ENCODE results near the gene PDAP1. TPM values are rescaled to one million over a fixed set of nuclear protein-coding genes. Genes with fewer than 3 reads are reported as not detected.

PDAP1 gene
- total RNA-seq, 2 donors from 2014 or later, result 147 to 165 TPM

DNA sequence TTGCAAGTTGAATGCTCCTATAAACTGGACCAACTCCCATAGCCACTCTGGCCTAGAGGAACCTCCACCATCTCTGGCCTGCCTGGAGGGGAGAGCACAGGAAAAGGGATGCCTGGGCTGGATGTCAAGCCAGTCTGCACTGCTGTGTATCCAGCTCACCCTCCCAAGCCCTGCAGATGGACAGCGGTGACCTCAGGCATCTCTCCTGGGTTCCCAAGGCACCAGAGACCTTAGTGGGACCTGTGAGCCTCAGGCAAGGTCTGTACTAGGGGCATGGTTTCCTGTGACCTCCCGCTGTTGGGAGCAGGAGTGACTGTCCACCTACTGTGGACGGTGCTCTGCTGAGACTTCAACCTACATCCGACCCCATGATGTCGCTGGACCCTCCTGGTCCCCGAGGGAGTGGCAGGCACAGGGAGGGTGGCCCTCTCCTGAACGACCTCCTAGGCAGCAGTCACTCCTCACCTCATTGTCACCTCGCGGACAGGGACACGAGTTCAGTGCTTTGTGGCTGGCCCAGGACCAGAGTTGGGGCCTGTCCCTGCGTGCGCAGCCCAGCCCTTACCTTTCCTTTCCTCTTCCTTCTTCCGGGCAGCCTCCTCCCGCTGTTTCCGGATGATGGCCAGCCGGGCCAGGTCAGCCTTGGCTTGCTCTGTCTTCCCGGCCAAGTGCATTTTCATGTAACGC is 11.0 kb downstream of the PDAP1 start:
- DNase-seq, result no peak
- H3K9me3 ChIP-seq (ENCODE audit: control insufficient read depth, low read length), result no peaks in the 10 kb centered on the region
- H3K4me1 ChIP-seq (ENCODE audit: control insufficient read depth, insufficient read depth, low read length), result no peaks in the 10 kb centered on the region
- TF ChIP-seq, protein P1, sequence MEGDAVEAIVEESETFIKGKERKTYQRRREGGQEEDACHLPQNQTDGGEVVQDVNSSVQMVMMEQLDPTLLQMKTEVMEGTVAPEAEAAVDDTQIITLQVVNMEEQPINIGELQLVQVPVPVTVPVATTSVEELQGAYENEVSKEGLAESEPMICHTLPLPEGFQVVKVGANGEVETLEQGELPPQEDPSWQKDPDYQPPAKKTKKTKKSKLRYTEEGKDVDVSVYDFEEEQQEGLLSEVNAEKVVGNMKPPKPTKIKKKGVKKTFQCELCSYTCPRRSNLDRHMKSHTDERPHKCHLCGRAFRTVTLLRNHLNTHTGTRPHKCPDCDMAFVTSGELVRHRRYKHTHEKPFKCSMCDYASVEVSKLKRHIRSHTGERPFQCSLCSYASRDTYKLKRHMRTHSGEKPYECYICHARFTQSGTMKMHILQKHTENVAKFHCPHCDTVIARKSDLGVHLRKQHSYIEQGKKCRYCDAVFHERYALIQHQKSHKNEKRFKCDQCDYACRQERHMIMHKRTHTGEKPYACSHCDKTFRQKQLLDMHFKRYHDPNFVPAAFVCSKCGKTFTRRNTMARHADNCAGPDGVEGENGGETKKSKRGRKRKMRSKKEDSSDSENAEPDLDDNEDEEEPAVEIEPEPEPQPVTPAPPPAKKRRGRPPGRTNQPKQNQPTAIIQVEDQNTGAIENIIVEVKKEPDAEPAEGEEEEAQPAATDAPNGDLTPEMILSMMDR (conservative IDR thresholded peaks at IDR 0.05), result no peak
- H3K36me3 ChIP-seq (ENCODE audit: control insufficient read depth, insufficient read depth, low read length), result peaks cover 84% of the 10 kb centered on the region
- Mint-ChIP-seq H3K27me3 (ENCODE audit: insufficient read depth) (no peaks in the 10 kb centered on the region), H3K4me1 (peaks cover 9% of the 10 kb centered on the region), H3K36me3 (ENCODE audit: low read depth) (peaks cover 58% of the 10 kb centered on the region), H3K9me3 (no peaks in the 10 kb centered on the region), H3K4me3 (no peak overlapping the region), H3K27ac (no peak overlapping the region)
- WGBS, 2 experiments (ENCODE audit: insufficient coverage in 1 of 2, insufficient read length in 1 of 2), result 94 to 96% methylated on average over 11 to 18 of the region's 18 CpGs
- H3K4me3 ChIP-seq (ENCODE audit: low read length), result no peak overlapping the region
- H3K27me3 ChIP-seq (ENCODE audit: control insufficient read depth, insufficient read depth, low read length, poor library complexity, severe bottlenecking), result no peaks in the 10 kb centered on the region
- H3K9ac ChIP-seq (ENCODE audit: extremely low read depth, low read length, poor library complexity, severe bottlenecking), result no peak overlapping the region
- H3K27ac ChIP-seq (ENCODE audit: low read depth, low read length), result no peak overlapping the region

DNA sequence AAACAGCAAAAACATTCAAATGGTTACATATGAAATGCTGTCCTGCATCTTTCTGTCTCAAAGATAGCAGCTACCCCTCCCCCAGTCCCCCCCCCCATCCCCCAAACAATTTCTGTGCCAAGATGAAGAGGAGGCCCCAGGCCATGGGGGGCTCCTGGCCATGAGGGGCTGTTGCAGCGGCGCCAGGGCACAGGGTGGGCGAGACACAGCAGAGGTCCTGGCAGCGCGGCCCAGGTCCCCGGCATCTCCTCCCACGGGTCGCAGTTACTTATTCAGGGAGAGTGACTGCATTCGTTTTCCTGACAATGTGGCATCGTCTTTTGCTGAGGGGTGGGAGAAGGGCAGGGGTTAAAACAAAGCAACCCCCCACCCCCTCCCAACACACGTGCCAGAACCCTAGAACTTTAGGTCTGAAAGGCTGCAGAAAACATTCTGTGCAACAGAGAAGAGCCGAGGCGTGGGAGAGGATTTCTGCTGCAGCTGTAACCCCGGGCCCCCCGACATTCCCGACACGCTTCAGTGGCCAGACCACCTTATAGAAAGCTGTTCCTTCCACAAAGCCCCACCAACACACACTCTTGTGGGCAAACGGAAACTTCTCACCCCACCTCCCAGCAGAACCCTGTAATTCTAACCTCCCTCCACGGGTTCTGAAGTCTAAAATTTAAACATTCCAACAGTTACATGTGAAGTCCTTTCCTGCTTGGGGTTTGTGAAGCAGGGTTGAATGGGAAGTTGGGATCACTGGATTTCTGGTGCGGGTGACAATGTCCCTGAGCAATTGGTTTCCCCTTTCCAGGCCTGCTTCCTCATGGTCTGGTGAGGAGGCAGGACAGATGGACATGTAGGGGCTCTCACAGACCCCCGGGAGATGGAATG is 11.7 kb downstream of the PDAP1 start:
- Histone ChIP-seq H3K27ac (ENCODE audit: low read depth, low read length) (peak overlapping the region; percentile 49), H3K9me3 (ENCODE audit: control insufficient read depth, low read length) (no peaks in the 10 kb centered on the region), H3K27me3 (ENCODE audit: control insufficient read depth, insufficient read depth, low read length, poor library complexity, severe bottlenecking) (no peaks in the 10 kb centered on the region), H3K36me3 (ENCODE audit: control insufficient read depth, insufficient read depth, low read length) (peaks cover 76% of the 10 kb centered on the region), H3K9ac (ENCODE audit: extremely low read depth, low read length, poor library complexity, severe bottlenecking) (no peak overlapping the region), H3K4me3 (ENCODE audit: low read length) (no peak overlapping the region), H3K4me1 (ENCODE audit: control insufficient read depth, insufficient read depth, low read length) (no peaks in the 10 kb centered on the region)
- no peaks in the 10 kb centered on the region for H3K27me3 Mint-ChIP-seq (ENCODE audit: insufficient read depth)
- no peak overlapping the region for H3K27ac Mint-ChIP-seq
- H3K4me3 Mint-ChIP-seq, result no peak overlapping the region
- no peaks in the 10 kb centered on the region for H3K9me3 Mint-ChIP-seq
- 92 to 100% methylated on average over 1 to 21 of the region's 21 CpGs for WGBS, 2 experiments (ENCODE audit: insufficient coverage in 1 of 2, insufficient read length in 1 of 2)
- DNase-seq, result no peak
- peaks cover 9% of the 10 kb centered on the region for H3K4me1 Mint-ChIP-seq
- peaks cover 58% of the 10 kb centered on the region for H3K36me3 Mint-ChIP-seq (ENCODE audit: low read depth)
- TF ChIP-seq, protein P1 (conservative IDR thresholded peaks at IDR 0.05), result no peak

DNA sequence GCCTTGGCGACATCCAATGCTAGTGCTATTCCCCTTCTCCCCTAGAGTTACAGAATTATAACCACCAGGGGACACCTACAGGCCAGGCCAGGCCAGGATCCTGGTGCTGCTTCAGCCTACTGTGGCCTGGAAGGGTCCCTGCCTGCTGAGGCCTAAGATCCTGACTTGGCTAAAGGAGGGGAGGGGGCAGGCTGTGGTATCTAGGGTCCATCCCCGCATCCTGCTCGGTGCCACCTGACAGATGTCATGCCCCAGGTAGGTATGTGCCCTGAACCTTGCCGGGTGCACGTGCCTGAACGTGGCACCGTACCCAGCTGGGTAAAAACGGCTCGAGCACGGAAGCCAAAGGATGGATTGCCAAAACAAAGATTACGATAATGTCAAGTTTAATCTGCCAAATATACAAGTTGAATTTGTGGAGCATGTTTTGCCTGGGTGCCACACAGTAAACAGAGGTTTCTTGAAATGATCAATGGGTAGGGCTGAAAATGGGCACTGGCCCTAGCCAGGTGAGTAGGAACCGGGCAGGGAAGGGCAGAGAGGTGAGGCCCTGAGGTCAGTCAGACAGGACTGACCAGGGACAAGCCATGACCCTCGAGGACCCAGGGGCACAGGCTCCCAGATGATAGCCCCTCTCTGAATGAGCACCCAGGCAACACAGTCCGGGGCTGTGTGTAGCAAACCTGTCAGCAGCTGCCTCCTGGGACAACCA is 12.6 kb downstream of the PDAP1 start:
- Histone ChIP-seq H3K27ac (ENCODE audit: low read depth, low read length) (no peak overlapping the region), H3K9ac (ENCODE audit: extremely low read depth, low read length, poor library complexity, severe bottlenecking) (no peak overlapping the region), H3K9me3 (ENCODE audit: control insufficient read depth, low read length) (no peaks in the 10 kb centered on the region), H3K4me1 (ENCODE audit: control insufficient read depth, insufficient read depth, low read length) (no peaks in the 10 kb centered on the region), H3K27me3 (ENCODE audit: control insufficient read depth, insufficient read depth, low read length, poor library complexity, severe bottlenecking) (no peaks in the 10 kb centered on the region), H3K36me3 (ENCODE audit: control insufficient read depth, insufficient read depth, low read length) (peaks cover 75% of the 10 kb centered on the region), H3K4me3 (ENCODE audit: low read length) (no peak overlapping the region)
- 95 to 97% methylated on average over 12 to 14 of the region's 14 CpGs for WGBS, 2 experiments (ENCODE audit: insufficient coverage in 1 of 2, insufficient read length in 1 of 2)
- Mint-ChIP-seq H3K4me3 (no peak overlapping the region), H3K27ac (peak overlapping the region; percentile 61), H3K4me1 (peaks cover 9% of the 10 kb centered on the region), H3K36me3 (ENCODE audit: low read depth) (peaks cover 57% of the 10 kb centered on the region), H3K9me3 (no peaks in the 10 kb centered on the region), H3K27me3 (ENCODE audit: insufficient read depth) (no peaks in the 10 kb centered on the region)
- DNase-seq, result no peak
- TF ChIP-seq, protein P1 (conservative IDR thresholded peaks at IDR 0.05), result peak; percentile 54
